ACC112 (cell line): ENCODE results near the gene PROCA1.
"Not testable (repeated sequence)": the region's sequence is repeated elsewhere in the genome, so short reads cannot be mapped to it uniquely, and the experiment has no call there.

Source experiments
- H2AFZ ChIP-seq: fragments of 200-600 bp; sonication (generic); one replicate; pipeline ENCODE4 v1.6.0; 2017; ENCODE audit warnings: antibody characterized with exemption, low read length; ENCODE audit not compliant: unreplicated experiment
- H3K27ac ChIP-seq: fragments of 200-600 bp; sonication (generic); 2 replicates; pipeline ENCODE4 v1.5.1; 2014; ENCODE audit warnings: low read depth, mild to moderate bottlenecking, antibody characterized with exemption, low read length, moderate library complexity
- H3K27me3 ChIP-seq: fragments of 200-600 bp; sonication (generic); 2 replicates; pipeline ENCODE4 v1.6.1; 2014; ENCODE audit warnings: mild to moderate bottlenecking, antibody characterized with exemption, low read length, moderate library complexity, mixed read lengths; ENCODE audit not compliant: insufficient read depth
- H3K36me3 ChIP-seq: fragments of 200-600 bp; sonication (generic); 2 replicates; pipeline ENCODE4 v1.6.1; 2016; ENCODE audit warnings: mild to moderate bottlenecking, antibody characterized with exemption, low read length, moderate library complexity, mixed read lengths; ENCODE audit not compliant: insufficient read depth
- H3K4me1 ChIP-seq: fragments of 200-600 bp; sonication (generic); one replicate; pipeline ENCODE4 v1.6.1; 2016; ENCODE audit warnings: low read length, mixed read lengths; ENCODE audit not compliant: insufficient read depth, unreplicated experiment, control insufficient read depth
- H3K4me3 ChIP-seq: fragments of 200-600 bp; sonication (generic); 2 replicates; pipeline ENCODE4 v1.5.1; 2014; ENCODE audit warnings: mild to moderate bottlenecking, low read depth, low read length
- H3K79me2 ChIP-seq: fragments of 200-600 bp; sonication (generic); one replicate; pipeline ENCODE4 v1.6.0; 2016; ENCODE audit warnings: low read length; ENCODE audit not compliant: control insufficient read depth, unreplicated experiment, insufficient read depth

Gene PROCA1

DNA sequence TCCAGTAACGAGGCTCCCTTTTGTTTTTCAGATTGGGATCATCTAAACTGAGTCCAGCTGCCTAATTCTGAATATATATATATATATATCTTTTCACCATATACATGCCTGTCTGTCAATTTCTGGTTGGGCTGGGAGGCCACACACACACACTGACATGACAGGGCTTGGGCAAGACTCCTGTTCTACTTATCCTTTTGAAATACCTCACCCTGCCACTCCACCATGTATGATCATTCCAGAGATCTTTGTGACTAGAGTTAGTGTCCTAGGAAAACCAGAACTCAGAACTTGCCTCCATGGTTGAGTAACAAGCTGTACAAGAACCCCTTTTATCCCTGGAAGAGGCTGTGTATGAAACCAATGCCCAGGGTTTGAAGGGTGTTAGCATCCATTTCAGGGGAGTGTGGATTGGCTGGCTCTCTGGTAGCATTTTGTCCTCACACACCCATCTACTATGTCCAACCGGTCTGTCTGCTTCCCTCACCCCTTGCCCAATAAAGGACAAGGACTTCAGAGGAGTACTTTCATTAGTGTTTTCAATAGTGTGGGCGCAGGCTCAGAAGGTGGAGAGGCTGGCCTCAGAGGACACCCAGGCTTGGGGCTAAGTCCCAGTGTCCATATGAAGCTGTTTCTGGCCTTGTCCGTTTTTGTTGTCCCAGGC is 12.3 kb upstream of the PROCA1 start:
- H3K36me3 ChIP-seq = peaks cover 27% of the 10 kb centered on the region
- H3K4me3 ChIP-seq = 0 out of 2 replicates have a peak overlapping the region, but pooled peaks have one; percentile 85
- H3K27ac ChIP-seq = peak overlapping the region; percentile 69
- H3K4me1 ChIP-seq = peaks cover 23% of the 10 kb centered on the region
- H2AFZ ChIP-seq, H3K27me3 ChIP-seq: not testable (repeated sequence)
- H3K79me2 ChIP-seq = peaks cover 36% of the 10 kb centered on the region

DNA sequence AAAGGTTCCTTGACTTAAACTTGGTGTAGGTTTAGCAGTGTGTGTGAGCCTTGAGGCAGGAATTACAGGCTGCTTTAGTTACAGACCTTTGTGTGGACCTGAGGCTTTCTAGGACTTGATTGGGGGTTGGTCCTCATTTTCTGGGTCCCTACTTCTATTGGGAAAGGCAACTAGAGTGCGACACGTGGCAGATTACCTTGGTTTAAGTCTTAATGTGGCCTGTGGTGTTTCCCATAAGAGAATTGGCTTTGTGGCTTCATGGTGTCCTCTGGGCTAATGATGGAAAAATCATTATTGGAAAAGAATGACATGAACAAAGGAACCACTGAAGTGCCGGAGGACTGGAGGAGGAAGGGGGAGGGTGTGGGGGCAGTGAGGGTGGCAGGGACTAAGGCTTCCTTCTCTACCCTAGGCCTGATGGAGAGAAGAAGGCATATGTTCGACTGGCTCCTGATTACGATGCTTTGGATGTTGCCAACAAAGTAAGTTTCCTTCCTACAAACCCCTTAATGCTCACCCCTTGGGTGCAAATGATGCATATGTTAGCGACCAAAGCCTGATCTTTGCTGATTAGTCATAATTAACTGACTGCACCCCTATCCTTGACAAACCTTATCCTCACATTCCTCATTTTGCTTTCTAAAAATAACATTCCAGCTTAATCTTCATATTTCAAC is 11.6 kb upstream of the PROCA1 start:
- Histone ChIP-seq H3K36me3 (peaks cover 27% of the 10 kb centered on the region), H3K27me3 (no peaks in the 10 kb centered on the region), H2AFZ (no peak overlapping the region), H3K79me2 (peaks cover 36% of the 10 kb centered on the region), H3K27ac (peak overlapping the region; percentile 46), H3K4me1 (peaks cover 28% of the 10 kb centered on the region), H3K4me3 (peak overlapping the region; percentile 95)

DNA sequence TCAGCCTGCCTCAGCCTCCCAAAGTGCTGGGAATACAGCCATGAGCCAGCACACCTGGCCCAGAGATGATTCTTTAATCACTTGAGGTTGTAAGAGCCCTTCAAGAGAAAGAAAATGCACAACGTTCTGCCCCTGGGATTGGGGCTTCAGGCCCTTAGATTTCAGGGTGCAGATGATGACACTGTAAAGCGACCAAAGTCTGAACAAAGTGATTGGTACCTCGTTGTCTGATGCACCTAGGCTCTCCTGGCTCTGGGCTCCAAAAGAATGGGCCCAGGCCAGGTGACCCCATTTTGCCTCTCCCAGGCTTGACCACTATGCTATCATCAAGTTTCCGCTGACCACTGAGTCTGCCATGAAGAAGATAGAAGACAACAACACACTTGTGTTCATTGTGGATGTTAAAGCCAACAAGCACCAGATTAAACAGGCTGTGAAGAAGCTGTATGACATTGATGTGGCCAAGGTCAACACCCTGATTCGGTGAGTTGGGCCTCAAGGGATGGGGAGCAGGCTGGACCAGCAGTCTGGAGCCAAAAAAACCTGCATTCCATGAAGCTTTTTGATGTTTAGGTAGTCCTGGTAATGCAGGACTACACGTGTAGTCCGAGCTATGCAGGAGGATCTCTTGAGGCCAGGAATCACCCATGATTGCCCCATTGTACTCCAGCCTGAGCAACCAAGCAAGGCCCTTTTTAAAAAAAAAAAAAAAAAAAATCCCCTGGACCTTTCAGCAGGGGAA is 10.9 kb upstream of the PROCA1 start:
- Histone ChIP-seq H2AFZ (no peak overlapping the region), H3K4me3 (peak overlapping the region; percentile 95), H3K4me1 (peaks cover 30% of the 10 kb centered on the region), H3K79me2 (peaks cover 36% of the 10 kb centered on the region), H3K27ac (peak overlapping the region; percentile 46), H3K36me3 (peaks cover 27% of the 10 kb centered on the region), H3K27me3 (no peaks in the 10 kb centered on the region)

DNA sequence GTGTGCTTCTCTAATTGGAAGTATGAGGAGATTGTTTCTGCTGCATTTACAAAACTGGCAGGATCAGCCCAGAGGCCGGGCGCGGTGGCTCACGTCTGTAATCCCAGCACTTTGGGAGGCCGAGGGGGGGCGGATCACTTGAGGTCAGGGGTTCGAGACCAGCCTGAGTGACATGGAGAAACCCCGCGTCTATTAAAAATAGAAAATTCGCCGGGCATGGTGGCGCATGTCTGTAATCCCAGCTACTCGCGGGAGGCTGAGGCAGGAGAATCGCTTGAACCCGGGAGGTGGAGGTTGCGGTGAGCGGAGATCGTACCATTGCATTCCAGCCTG is 9.3 kb upstream of the PROCA1 start:
- not testable (repeated sequence) for H3K27me3 ChIP-seq, H2AFZ ChIP-seq
- Histone ChIP-seq H3K36me3 (peaks cover 27% of the 10 kb centered on the region), H3K4me3 (peak overlapping the region; percentile 95), H3K79me2 (peaks cover 52% of the 10 kb centered on the region), H3K27ac (peak overlapping the region; percentile 75), H3K4me1 (peaks cover 35% of the 10 kb centered on the region)

DNA sequence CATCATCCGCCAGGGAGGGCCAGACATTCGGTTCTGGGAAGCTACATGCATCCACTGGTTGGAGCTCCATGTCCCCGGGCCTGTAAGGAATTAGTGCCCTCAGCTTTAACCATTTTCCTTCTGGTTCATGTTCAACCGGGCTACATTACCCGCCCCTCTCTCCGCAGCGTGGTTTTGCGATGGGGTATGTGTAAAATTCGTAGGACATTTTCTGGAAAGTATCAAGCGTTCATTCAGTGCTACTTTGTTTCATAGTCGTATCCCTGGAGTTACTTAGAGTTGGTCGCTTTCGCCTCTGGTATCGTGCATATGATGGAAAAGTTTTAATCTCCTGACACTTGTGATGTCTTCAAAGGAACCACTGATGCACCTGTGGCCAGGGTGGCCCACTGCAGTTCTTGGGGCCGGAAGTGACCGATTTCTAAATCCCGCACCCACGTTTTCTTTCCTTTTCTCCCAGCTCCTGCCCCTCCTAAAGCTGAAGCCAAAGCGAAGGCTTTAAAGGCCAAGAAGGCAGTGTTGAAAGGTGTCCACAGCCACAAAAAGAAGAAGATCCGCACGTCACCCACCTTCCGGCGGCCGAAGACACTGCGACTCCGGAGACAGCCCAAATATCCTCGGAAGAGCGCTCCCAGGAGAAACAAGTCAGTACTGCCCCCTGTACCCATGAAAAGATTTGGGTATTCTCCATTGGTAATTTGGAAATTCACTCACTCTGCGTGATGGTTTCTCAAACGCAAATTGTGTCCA is 8.7 kb upstream of the PROCA1 start:
- H3K36me3 ChIP-seq = peaks cover 28% of the 10 kb centered on the region
- H3K79me2 ChIP-seq = peaks cover 57% of the 10 kb centered on the region
- peaks cover 40% of the 10 kb centered on the region for H3K4me1 ChIP-seq
- H2AFZ ChIP-seq = no peak overlapping the region
- H3K4me3 ChIP-seq = peak overlapping the region; percentile 95
- H3K27me3 ChIP-seq = no peaks in the 10 kb centered on the region
- H3K27ac ChIP-seq = peak overlapping the region; percentile 75

DNA sequence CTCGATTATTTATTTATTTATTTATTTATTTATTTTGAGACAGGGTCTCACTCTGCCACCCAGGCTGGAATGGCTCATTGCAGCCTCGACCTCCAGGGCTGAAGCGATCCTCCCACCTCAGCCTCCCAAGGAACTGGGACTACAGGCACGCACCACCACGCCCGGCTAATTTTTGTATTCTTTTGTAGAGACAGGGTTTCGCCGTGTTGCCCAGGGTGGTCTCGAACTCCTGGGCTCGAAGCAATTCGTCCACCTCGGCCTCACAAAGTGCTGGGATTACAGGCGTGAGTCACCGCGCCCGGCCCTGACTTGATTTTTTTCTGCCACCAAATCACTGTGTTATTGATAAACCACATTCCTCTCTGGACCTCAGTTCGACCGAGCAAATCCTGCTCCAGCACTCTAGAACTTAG is 7.3 kb upstream of the PROCA1 start:
- Histone ChIP-seq H3K4me3 (peak overlapping the region; percentile 95), H3K4me1 (peaks cover 28% of the 10 kb centered on the region), H3K36me3 (peaks cover 39% of the 10 kb centered on the region), H3K27me3 (no peaks in the 10 kb centered on the region), H2AFZ (no peak overlapping the region), H3K79me2 (peaks cover 63% of the 10 kb centered on the region), H3K27ac (peak overlapping the region; percentile 75)

DNA sequence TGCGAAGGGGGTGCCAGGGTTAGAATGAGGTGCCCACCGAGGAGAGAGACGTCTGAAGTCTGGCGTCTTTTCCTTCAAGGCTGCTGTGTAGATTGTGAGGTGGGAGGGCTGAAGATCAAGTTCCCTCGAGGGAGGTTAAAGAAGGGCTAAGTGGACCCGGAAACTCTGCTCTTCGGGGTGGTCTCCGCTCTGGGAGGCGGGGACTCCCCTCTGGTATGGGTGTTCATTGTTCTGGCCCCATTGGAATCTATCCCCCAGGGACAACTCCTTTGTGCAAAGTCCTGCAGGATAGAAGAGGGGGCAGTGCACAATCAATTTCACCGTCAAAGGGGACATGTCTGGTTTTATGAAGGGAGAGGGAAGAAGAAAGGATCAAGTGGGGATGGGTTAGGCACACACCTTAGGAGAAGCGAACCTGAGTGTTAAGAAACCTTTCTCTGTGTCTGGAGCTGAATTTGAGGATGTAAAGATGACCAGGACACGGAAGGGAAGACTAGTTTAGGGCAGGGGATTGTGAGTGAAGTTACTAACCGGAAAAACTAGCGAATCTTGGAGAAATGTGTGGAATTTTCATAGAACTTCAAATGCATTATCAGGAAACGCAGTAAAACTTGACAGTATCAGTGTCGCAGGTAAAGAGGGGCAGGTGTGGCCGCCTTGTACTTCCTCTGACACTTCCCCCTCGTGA is 6.8 kb upstream of the PROCA1 start:
- Histone ChIP-seq H3K79me2 (peaks cover 62% of the 10 kb centered on the region), H3K27ac (peak overlapping the region; percentile 75), H3K36me3 (peaks cover 40% of the 10 kb centered on the region), H2AFZ (no peak overlapping the region), H3K4me3 (peak overlapping the region; percentile 95), H3K27me3 (no peaks in the 10 kb centered on the region), H3K4me1 (peaks cover 25% of the 10 kb centered on the region)

DNA sequence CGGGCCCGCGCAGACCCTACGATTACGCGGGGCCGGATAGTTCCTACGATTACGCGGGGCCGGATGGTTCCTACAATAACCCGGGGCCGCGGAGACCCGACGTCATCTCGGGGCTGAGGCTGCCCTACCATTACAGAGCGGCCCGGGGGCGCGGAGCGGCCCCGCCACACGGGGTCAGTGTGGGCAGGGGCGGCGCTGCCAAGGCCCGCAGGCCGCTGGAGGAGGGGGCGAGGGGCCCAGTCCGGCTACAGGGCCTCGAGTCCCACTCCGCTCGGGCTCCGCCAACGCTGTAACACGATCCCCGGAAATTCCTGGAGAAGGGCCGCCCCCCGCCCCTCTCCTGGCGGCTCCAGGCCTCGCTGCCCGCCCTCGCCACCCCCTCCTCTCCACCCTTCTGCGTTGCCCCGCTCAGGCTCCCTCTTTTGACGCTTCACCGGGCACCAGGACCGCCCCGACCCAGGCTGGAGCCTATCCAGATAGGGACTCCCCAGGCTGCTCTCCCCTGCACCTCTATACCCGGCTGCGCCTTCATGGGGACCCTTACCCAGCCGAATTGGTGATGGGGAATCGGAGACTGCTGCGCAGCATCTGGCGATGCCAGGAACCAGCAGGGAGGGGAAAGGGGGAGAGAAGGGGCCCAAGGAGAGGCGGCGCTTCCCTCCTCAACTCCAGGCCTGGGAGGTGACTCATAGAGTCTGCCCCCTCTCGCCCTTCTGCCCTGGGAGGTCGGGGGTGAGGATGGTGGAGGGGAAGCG is 6.1 kb upstream of the PROCA1 start, which contains the start of gene RAB34:
RAB34 (minus strand) TSS at position 291 of the 755 bp plus-strand sequence. CDS start 602 bp downstream, outside the sequence.
- peak within 1 kb of the TSS; percentile 95 for H3K4me3 ChIP-seq
- peaks cover 55% of the 10 kb centered on the region for H3K79me2 ChIP-seq
- peaks cover 37% of the 10 kb centered on the region for H3K36me3 ChIP-seq
- H3K27ac ChIP-seq = peak within 1 kb of the TSS; percentile 75
- H2AFZ ChIP-seq = peak within 1 kb of the TSS; percentile 77
- no peaks in the 10 kb centered on the region for H3K27me3 ChIP-seq
- peaks cover 19% of the 10 kb centered on the region for H3K4me1 ChIP-seq

DNA sequence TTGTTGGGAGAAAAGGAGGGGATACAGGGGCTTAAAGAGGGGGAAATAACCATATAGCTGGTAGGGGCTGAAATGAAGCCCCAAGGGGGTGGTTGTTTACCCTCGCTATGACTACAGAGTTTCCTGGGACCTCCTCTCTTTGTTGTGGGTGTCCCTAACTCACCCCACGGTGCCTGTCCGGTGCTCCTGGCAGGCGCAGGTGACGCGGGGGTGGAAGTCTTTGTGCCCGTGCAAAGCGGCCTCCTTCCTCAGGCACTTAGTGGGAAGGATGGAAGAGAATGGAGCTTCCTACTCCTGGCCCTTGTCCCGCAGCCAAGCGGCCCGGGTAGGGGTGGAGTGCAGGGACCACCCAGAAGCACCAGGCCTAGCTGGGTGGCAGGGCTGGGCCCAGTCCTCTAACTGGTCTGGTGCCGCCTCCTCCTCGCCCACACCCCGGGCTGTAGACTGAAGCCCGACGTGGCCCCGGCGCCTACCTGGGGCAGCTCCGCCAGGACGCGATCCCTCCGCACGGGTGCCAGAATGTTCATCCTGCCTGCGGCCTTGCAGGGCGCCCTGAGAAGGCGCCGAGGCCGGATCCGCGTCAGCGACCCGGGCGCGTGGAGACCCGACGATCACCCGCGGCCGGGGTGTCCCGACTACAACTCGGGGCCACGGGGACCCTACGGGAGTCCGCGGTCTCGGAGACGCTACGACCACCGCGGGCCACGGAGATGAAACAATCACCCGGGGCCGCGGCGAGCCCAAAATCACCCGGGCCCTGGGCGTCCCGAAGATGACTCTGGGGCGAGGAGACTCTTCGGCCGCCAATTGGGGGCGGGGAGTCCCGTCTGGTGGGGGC is 5.3 kb upstream of the PROCA1 start:
- Histone ChIP-seq H3K27me3 (no peaks in the 10 kb centered on the region), H3K4me1 (peaks cover 25% of the 10 kb centered on the region), H3K4me3 (peak overlapping the region; percentile 95), H3K27ac (peak overlapping the region; percentile 75), H2AFZ (peak overlapping the region; percentile 77), H3K79me2 (peaks cover 48% of the 10 kb centered on the region), H3K36me3 (peaks cover 31% of the 10 kb centered on the region)
